CD4-positive, alpha-beta memory T cell (primary cell): ENCODE results near the gene DCBLD1. TPM values are rescaled to one million over a fixed set of nuclear protein-coding genes. Genes with fewer than 3 reads are reported as not detected.

Experiments used
- CTCF ChIA-PET: fragments of 350-600 bp; sonication (Branson Sonifier 250); formaldehyde crosslinking; loops from one replicate; lab custom pipeline; 2021; ENCODE audit warnings: inconsistent platforms; ENCODE audit not compliant: partially characterized antibody; lab: Charles Lee
- POLR2A ChIA-PET: fragments of 350-600 bp; sonication (Branson Sonifier 250); formaldehyde crosslinking; loops from one replicate; lab custom pipeline; 2021; ENCODE audit not compliant: partially characterized antibody; lab: Charles Lee
- DNase-seq, 5 donors: peaks; one replicate each; pipeline versions ENCODE4 v3.0.0 to v3.0.0-alpha.2; 2020 to 2022; ENCODE audit warnings: mixed read lengths in 1 of 5
- H3K27ac ChIP-seq: one replicate; pipeline ENCODE4 v1.7.0; 2013; ENCODE audit warnings: low read depth, low read length
- H3K27me3 ChIP-seq: 2 replicates; pipeline ENCODE4 v1.7.0; 2013; ENCODE audit warnings: mild to moderate bottlenecking, low read length, moderate library complexity; ENCODE audit not compliant: insufficient read depth
- H3K36me3 ChIP-seq: 2 replicates; pipeline ENCODE4 v1.7.0; 2013; ENCODE audit warnings: mild to moderate bottlenecking, low read length, moderate library complexity; ENCODE audit not compliant: insufficient read depth
- H3K4me1 ChIP-seq: 2 replicates; pipeline ENCODE4 v1.7.0; 2013; ENCODE audit warnings: mild to moderate bottlenecking, low read length, moderate library complexity; ENCODE audit not compliant: insufficient read depth
- H3K4me3 ChIP-seq, 2 donors: one replicate each; pipeline ENCODE4 v1.7.0; 2013; ENCODE audit warnings: low read length in 2 of 2, mild to moderate bottlenecking in 1 of 2
- H3K9me3 ChIP-seq, 2 donors: one replicate each; pipeline ENCODE4 v1.7.0; 2013; ENCODE audit warnings: low read length in 2 of 2, control low read depth in 1 of 2; ENCODE audit not compliant: control insufficient read depth in 1 of 2
- H3K27ac Mint-ChIP-seq, 7 donors: one replicate each; pipeline ENCODE4 v1.8.0; 2020 to 2021; ENCODE audit warnings: mixed read lengths in 7 of 7, mild to moderate bottlenecking in 6 of 7, inconsistent platforms in 3 of 7, moderate library complexity in 3 of 7
- H3K27me3 Mint-ChIP-seq, 2 donors: one replicate each; pipeline ENCODE4 v1.8.0; 2020 to 2021; ENCODE audit warnings: mixed read lengths in 2 of 2
- H3K36me3 Mint-ChIP-seq, 2 donors: one replicate each; pipeline ENCODE4 v1.8.0; 2020 to 2021; ENCODE audit warnings: mixed read lengths in 2 of 2, inconsistent platforms in 1 of 2, mild to moderate bottlenecking in 1 of 2
- H3K4me1 Mint-ChIP-seq, 4 donors: one replicate each; pipeline ENCODE4 v1.8.0; 2020 to 2021; ENCODE audit warnings: mixed read lengths in 4 of 4, mild to moderate bottlenecking in 1 of 4
- H3K4me3 Mint-ChIP-seq, 8 donors: one replicate each; pipeline ENCODE4 v1.8.0; 2020 to 2021; ENCODE audit warnings: mixed read lengths in 8 of 8, mild to moderate bottlenecking in 7 of 8, moderate library complexity in 6 of 8, inconsistent platforms in 3 of 8
- H3K9me3 Mint-ChIP-seq, 8 donors: one replicate each; pipeline ENCODE4 v1.8.0; 2020 to 2021; ENCODE audit warnings: mixed read lengths in 8 of 8, mild to moderate bottlenecking in 5 of 8, inconsistent platforms in 3 of 8, moderate library complexity in 1 of 8
- intact Hi-C: fragments of 100-400 bp; cut with micrococcal nuclease; formaldehyde crosslinking; loops from one replicate; pipeline ENCODE4 v1.15.1; 2023
- polyA plus RNA-seq, 2 donors: library from polyadenylated mRNA; unstranded; fragments of 300-500 nt; fragmentation: Illumina TruSeq; gene quantifications; one replicate each; pipeline ENCODE4 v1.2.3, GENCODE V29; 2021
- total RNA-seq, 2 experiments: library from RNA; stranded (reverse); gene quantifications; one replicate each; pipeline ENCODE4 v1.2.3, GENCODE V29; 2021

Gene DCBLD1
- total and polyA plus RNA-seq, 4 experiments from 2014 or later = 1.4 to 9.7 (median 5.6) TPM

DNA sequence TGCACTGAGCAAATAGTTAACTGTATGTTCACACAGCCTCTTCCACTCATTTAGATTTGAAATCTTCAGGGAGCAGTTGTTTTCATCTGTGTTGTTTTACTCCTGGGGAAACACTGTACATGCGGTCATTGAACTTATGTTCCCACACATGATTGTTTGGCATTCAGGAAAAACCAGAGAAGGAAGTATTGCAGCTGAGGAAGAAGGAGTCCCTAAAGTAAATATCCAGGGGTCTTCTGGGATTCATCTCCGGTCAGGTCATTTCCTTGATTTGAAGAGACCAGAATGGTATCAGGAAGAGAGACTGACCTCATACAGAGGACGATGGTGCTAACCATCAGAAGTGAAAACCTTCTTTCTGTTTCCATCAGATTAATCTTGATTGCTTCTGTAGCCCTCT is 52.5 kb downstream of the DCBLD1 start:
- POLR2A ChIA-PET = interaction anchor here (1.6 kb wide), 1 partner anchor 13 kb away, joined by 6 read pairs; no protein-coding TSS in a partner anchor
- H3K27ac ChIP-seq = no peak overlapping the region
- Mint-ChIP-seq H3K36me3 (peaks cover 0 to under 1% of the 10 kb centered on the region in 2 donors), H3K27ac (no peak overlapping the region), H3K4me1 (no peaks in the 10 kb centered on the region), H3K27me3 (peaks cover 0 to 4% of the 10 kb centered on the region in 2 donors), H3K9me3 (no peaks in the 10 kb centered on the region), H3K4me3 (no peak overlapping the region)
- H3K4me1 ChIP-seq = no peaks in the 10 kb centered on the region
- H3K9me3 ChIP-seq = no peaks in the 10 kb centered on the region
- H3K36me3 ChIP-seq = no peaks in the 10 kb centered on the region
- no peak overlapping the region for H3K4me3 ChIP-seq
- no peaks in the 10 kb centered on the region for H3K27me3 ChIP-seq
- no peak for DNase-seq
- intact Hi-C loops = no loop called here
- CTCF ChIA-PET = interaction anchor here (1.1 kb wide), 1 partner anchor 9 kb away, joined by 3 read pairs; no protein-coding TSS in a partner anchor

DNA sequence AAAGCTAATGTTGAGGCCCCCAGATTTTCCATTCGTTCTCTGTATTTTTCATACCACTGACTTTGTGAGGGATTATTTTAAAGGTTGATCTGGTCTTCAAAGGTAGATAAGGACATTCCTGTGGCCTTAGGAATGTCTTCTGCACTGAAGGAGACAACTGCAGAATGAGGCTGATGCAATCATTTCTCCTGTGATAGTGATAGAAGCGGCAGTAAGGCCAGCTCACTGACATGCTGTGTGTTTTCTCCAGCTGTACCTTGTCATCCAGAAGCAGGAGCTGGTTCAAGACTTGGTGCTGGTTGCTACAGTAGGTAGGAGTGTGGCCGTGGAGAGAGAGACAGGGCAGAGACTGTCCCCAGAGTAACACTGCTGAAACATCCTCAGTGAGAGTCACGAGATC is 53.8 kb downstream of the DCBLD1 start:
- peaks cover 0 to 3% of the 10 kb centered on the region in 2 donors for H3K27me3 Mint-ChIP-seq
- H3K4me1 Mint-ChIP-seq = no peaks in the 10 kb centered on the region
- Histone ChIP-seq H3K36me3 (no peaks in the 10 kb centered on the region), H3K4me1 (no peaks in the 10 kb centered on the region), H3K27me3 (no peaks in the 10 kb centered on the region), H3K4me3 (no peak overlapping the region), H3K9me3 (no peaks in the 10 kb centered on the region), H3K27ac (no peak overlapping the region)
- intact Hi-C loops = no loop called here
- DNase-seq = no peak
- ChIA-PET CTCF (interaction anchor here (1.2 kb wide), 1 partner anchor 61 kb away, joined by 3 read pairs; no protein-coding TSS in a partner anchor), POLR2A (interaction anchor here (1.6 kb wide), 1 partner anchor 12 kb away, joined by 6 read pairs; no protein-coding TSS in a partner anchor)
- no peak overlapping the region for H3K27ac Mint-ChIP-seq
- H3K4me3 Mint-ChIP-seq = no peak overlapping the region
- peaks cover 0 to 4% of the 10 kb centered on the region in 2 donors for H3K36me3 Mint-ChIP-seq
- H3K9me3 Mint-ChIP-seq = no peaks in the 10 kb centered on the region

DNA sequence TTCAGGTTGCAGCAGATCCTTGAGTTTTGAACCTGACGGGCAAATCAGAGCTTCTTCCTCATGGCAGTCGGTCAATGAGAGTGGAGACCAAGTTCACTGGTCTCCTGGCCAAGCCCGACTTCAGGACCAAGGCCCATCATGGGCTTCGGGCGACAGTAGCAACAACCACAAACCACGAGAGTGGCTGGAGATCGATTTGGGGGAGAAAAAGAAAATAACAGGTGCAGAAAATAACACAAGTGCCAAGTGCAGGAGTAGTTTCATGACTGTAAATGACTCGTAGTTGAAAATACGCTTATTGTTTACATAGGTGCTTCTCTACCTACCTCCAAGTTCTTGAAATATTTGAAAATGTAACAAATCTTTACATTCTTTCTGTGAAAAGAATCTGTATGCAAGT is 56.1 kb downstream of the DCBLD1 start:
- Mint-ChIP-seq H3K27me3 (peaks cover 0 to 3% of the 10 kb centered on the region in 2 donors), H3K9me3 (no peaks in the 10 kb centered on the region), H3K4me1 (no peaks in the 10 kb centered on the region), H3K4me3 (no peak overlapping the region), H3K27ac (no peak overlapping the region), H3K36me3 (peaks cover 0 to 4% of the 10 kb centered on the region in 2 donors)
- ChIA-PET CTCF (no interaction called here), POLR2A (interaction anchor here (1.3 kb wide), 1 partner anchor 10 kb away, joined by 3 read pairs; no protein-coding TSS in a partner anchor)
- no peaks in the 10 kb centered on the region for H3K4me1 ChIP-seq
- no peak overlapping the region for H3K27ac ChIP-seq
- no peak overlapping the region for H3K4me3 ChIP-seq
- no peak for DNase-seq
- intact Hi-C loops = no loop called here
- no peaks in the 10 kb centered on the region for H3K9me3 ChIP-seq
- no peaks in the 10 kb centered on the region for H3K27me3 ChIP-seq
- no peaks in the 10 kb centered on the region for H3K36me3 ChIP-seq

DNA sequence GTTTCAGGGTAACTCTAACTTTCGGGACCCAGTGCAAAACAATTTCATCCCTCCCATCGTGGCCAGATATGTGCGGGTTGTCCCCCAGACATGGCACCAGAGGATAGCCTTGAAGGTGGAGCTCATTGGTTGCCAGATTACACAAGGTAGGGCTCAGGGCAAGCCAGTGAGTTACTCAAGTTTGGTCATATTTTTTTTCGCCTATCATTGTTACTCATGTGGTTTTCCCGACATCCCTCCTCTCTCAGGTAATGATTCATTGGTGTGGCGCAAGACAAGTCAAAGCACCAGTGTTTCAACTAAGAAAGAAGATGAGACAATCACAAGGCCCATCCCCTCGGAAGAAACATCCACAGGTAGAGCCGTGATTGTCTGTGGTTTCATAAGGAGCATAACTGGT is 58.2 kb downstream of the DCBLD1 start:
- no peak overlapping the region for H3K27ac Mint-ChIP-seq
- H3K27me3 ChIP-seq = no peaks in the 10 kb centered on the region
- H3K4me3 Mint-ChIP-seq = no peak overlapping the region
- intact Hi-C loops = no loop called here
- no peaks in the 10 kb centered on the region for H3K4me1 ChIP-seq
- POLR2A ChIA-PET = no interaction called here
- no peaks in the 10 kb centered on the region for H3K36me3 ChIP-seq
- no peaks in the 10 kb centered on the region for H3K4me1 Mint-ChIP-seq
- peaks cover 0 to 4% of the 10 kb centered on the region in 2 donors for H3K36me3 Mint-ChIP-seq
- no peaks in the 10 kb centered on the region for H3K9me3 ChIP-seq
- no peak overlapping the region for H3K27ac ChIP-seq
- no peak for DNase-seq
- no peaks in the 10 kb centered on the region for H3K27me3 Mint-ChIP-seq
- no peak overlapping the region for H3K4me3 ChIP-seq
- H3K9me3 Mint-ChIP-seq = no peaks in the 10 kb centered on the region
- CTCF ChIA-PET = interaction anchor here (0.9 to 1.1 kb wide), 3 partner anchors 9 to 63 kb away, joined by 3 read pairs; no protein-coding TSS in a partner anchor

DNA sequence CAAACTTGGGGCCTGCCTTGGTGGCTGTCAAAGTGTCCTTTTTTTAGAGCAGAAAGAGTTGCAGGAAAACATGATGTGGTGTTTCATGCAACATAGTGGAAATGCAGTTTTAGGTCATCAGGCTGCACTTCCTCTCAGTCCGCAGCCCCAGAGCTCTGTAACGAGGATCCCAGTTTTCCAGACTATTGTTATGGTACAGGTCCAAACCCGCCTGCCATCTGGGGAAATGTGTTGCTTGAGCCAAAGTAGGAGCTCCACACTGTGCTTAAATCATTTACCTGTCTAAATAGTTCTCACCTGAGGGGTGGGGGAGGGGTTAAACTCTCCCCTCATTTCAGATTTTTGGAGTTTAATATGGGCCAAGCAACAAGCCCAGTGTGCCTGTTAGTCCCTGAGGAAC is 60.0 kb downstream of the DCBLD1 start:
- no peak overlapping the region for H3K4me3 Mint-ChIP-seq
- POLR2A ChIA-PET = no interaction called here
- Histone ChIP-seq H3K27ac (no peak overlapping the region), H3K9me3 (no peaks in the 10 kb centered on the region), H3K36me3 (no peaks in the 10 kb centered on the region), H3K4me1 (peaks cover 6% of the 10 kb centered on the region), H3K27me3 (no peaks in the 10 kb centered on the region), H3K4me3 (no peak overlapping the region)
- H3K27me3 Mint-ChIP-seq = no peaks in the 10 kb centered on the region
- H3K36me3 Mint-ChIP-seq = peaks cover 0 to 4% of the 10 kb centered on the region in 2 donors
- intact Hi-C loops = no loop called here
- no peak overlapping the region for H3K27ac Mint-ChIP-seq
- H3K9me3 Mint-ChIP-seq = no peaks in the 10 kb centered on the region
- H3K4me1 Mint-ChIP-seq = peaks cover 6 to 15% (median 12%) of the 10 kb centered on the region in 4 donors
- DNase-seq = no peak
- CTCF ChIA-PET = no interaction called here

DNA sequence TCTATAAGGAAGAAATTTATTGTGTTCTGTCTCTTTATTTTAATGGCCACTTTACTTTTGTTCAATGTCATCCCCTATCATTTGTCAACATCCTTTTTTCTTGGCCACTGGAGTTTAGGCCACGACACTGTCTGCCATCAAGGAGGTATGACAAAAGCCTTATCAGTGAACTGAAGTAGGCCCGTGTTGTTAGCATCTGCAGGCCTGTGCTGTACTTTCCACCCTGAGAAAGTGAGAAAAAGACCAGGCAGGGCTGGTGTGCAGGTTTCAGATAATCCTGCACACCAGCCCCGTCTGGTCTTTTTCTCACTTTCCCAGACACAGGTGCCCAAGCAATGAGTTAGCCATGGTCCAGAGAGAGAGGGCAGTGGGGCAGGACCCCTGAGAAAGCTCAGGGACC is 62.2 kb downstream of the DCBLD1 start:
- H3K27ac Mint-ChIP-seq = no peak overlapping the region
- H3K4me1 Mint-ChIP-seq = peaks cover 15 to 34% (median 27%) of the 10 kb centered on the region in 4 donors
- ChIA-PET CTCF (interaction anchor here (1.8 to 1.9 kb wide), 2 partner anchors 11 to 60 kb away, joined by 6 to 8 read pairs; no protein-coding TSS in a partner anchor), POLR2A (no interaction called here)
- no peak for DNase-seq
- no peaks in the 10 kb centered on the region for H3K27me3 ChIP-seq
- no peak overlapping the region for H3K27ac ChIP-seq
- intact Hi-C loops = loop anchor here (5.0 kb wide), 1 partner anchor 1533 kb away; the partner anchor contains the start of gene FAM184A
- H3K27me3 Mint-ChIP-seq = no peaks in the 10 kb centered on the region
- no peaks in the 10 kb centered on the region for H3K9me3 Mint-ChIP-seq
- H3K4me1 ChIP-seq = peaks cover 24% of the 10 kb centered on the region
- H3K4me3 Mint-ChIP-seq = no peak overlapping the region
- H3K4me3 ChIP-seq = no peak overlapping the region
- peaks cover 0 to 4% of the 10 kb centered on the region in 2 donors for H3K36me3 Mint-ChIP-seq
- H3K36me3 ChIP-seq = no peaks in the 10 kb centered on the region
- H3K9me3 ChIP-seq = no peaks in the 10 kb centered on the region

DNA sequence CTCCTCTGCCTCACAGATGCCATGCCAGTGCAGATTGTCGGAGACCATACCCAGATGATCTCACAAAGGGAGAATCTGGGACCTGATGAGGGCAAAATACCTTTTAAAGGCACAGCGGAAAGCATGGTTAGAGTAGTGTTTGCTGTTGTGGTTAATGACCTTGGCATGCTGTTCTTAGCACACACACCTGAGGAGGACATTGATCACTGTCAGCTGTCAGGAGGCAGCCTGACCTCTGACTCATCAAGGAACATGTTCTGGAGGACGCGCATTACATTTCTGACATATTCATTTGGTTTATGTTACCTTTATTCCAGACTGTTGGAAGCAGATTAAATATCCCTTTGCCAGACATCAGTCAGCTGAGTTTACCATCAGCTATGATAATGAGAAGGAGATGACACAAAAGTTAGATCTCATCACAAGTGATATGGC is 62.7 kb downstream of the DCBLD1 start:
- DNase-seq = no peak
- H3K4me1 ChIP-seq = peaks cover 29% of the 10 kb centered on the region
- H3K27ac Mint-ChIP-seq = no peak overlapping the region
- no peaks in the 10 kb centered on the region for H3K9me3 ChIP-seq
- H3K4me3 Mint-ChIP-seq = no peak overlapping the region
- no peaks in the 10 kb centered on the region for H3K27me3 Mint-ChIP-seq
- intact Hi-C loops = loop anchor here (5.0 kb wide), 1 partner anchor 1532 kb away; the partner anchor contains the start of gene FAM184A
- no peak overlapping the region for H3K4me3 ChIP-seq
- H3K9me3 Mint-ChIP-seq = no peaks in the 10 kb centered on the region
- H3K36me3 Mint-ChIP-seq = peaks cover 0 to 2% of the 10 kb centered on the region in 2 donors
- ChIA-PET POLR2A (no interaction called here), CTCF (interaction anchor here (0.8 to 7.8 kb wide), 4 partner anchors 11 to 65 kb away, joined by 3 to 72 read pairs (median 7); partner anchors contain the start of gene GOPC)
- H3K27ac ChIP-seq = no peak overlapping the region
- no peaks in the 10 kb centered on the region for H3K36me3 ChIP-seq
- no peaks in the 10 kb centered on the region for H3K27me3 ChIP-seq
- H3K4me1 Mint-ChIP-seq = peaks cover 19 to 39% (median 32%) of the 10 kb centered on the region in 4 donors
